Endothelial cell of umbilical vein (primary cell): ENCODE results near the gene KLHL24. TPM values are rescaled to one million over a fixed set of nuclear protein-coding genes. Genes with fewer than 3 reads are reported as not detected.

Experiments
- BruUV-seq: library from RNA; stranded (reverse); fragments of 400-500 nt; replicated peaks from 2 replicates; lab custom pipeline; 2021; lab: Mats Ljungman, UMichigan
- CTCF ChIA-PET: fragments of 300-600, 350-600 bp; sonication (Branson Sonifier 250); formaldehyde crosslinking; loops from one replicate; lab custom pipeline; 2021; ENCODE audit warnings: antibody characterized with exemption, inconsistent platforms; lab: Charles Lee
- POLR2A ChIA-PET: fragments of 300-600, 350-600 bp; sonication (Branson Sonifier 250); formaldehyde crosslinking; loops from one replicate; lab custom pipeline; 2021; ENCODE audit warnings: antibody characterized with exemption, inconsistent platforms; lab: Charles Lee
- DNase-seq: peaks from one replicate; pipeline ENCODE4 v3.0.0-alpha.2; 2011; ENCODE audit warnings: low read depth, low spot score
- FAIRE-seq: peaks from 2 replicates; lab custom pipeline; 2011; peaks lifted over from hg19 to GRCh38; lab: Jason Lieb, UNC
- H2AFZ ChIP-seq: 2 replicates; pipeline ENCODE4 v1.6.0; 2012; ENCODE audit warnings: low read depth, low read length, control low read depth, inconsistent platforms
- H3K27ac ChIP-seq: 2 replicates; pipeline ENCODE4 v1.5.1; 2011; ENCODE audit warnings: low read depth, mild to moderate bottlenecking, control low read depth, low read length, moderate library complexity; ENCODE audit not compliant: insufficient read depth
- H3K27me3 ChIP-seq, 2 experiments: 2 replicates each; pipeline versions ENCODE4 v1.6.0 to v1.6.1; 2011; ENCODE audit warnings: low read length in 2 of 2, mixed read lengths in 1 of 2; ENCODE audit not compliant: control insufficient read depth in 2 of 2, insufficient read depth in 2 of 2
- H3K36me3 ChIP-seq, 2 experiments: 2 replicates in 1 of 2; 3 replicates in 1 of 2; pipeline ENCODE4 v1.5.1; 2011; ENCODE audit warnings: low read length in 2 of 2, mild to moderate bottlenecking in 1 of 2, moderate library complexity in 1 of 2; ENCODE audit not compliant: control insufficient read depth in 2 of 2, insufficient read depth in 2 of 2; ENCODE audit errors: extremely low read depth in 1 of 2
- H3K4me1 ChIP-seq: 3 replicates; pipeline ENCODE4 v1.5.1; 2011; ENCODE audit warnings: mild to moderate bottlenecking, low read length; ENCODE audit not compliant: control insufficient read depth, insufficient read depth; ENCODE audit errors: extremely low read depth
- H3K4me2 ChIP-seq: 2 replicates; pipeline ENCODE4 v1.6.1; 2011; ENCODE audit warnings: low read length, control low read depth, mixed read lengths; ENCODE audit not compliant: insufficient read depth
- H3K4me3 ChIP-seq, 3 experiments: fragments of 200-600 bp in 1 of 3; sonication (generic), shearing (Covaris generic) in 1 of 3; replicated peaks in 1 of 3; 2 replicates each; pipeline ENCODE4 v1.5.1; 2011 to 2016; ENCODE audit warnings: control low read depth in 3 of 3, low read length in 3 of 3, mild to moderate bottlenecking in 2 of 3, inconsistent platforms in 1 of 3, low read depth in 1 of 3, moderate library complexity in 1 of 3; ENCODE audit not compliant: insufficient read depth in 1 of 3
- H3K79me2 ChIP-seq: 2 replicates; pipeline ENCODE4 v1.6.0; 2012; ENCODE audit warnings: low read length, inconsistent platforms; ENCODE audit not compliant: control insufficient read depth, insufficient read depth
- H3K9ac ChIP-seq: replicated peaks from 2 replicates; pipeline ENCODE3; 2011; ENCODE audit warnings: low read length, control low read depth; ENCODE audit not compliant: insufficient read depth; ENCODE audit errors: extremely low read depth
- H3K9me1 ChIP-seq: replicated peaks from 3 replicates; pipeline ENCODE4 v1.6.0; 2011; ENCODE audit warnings: mild to moderate bottlenecking, low read length; ENCODE audit not compliant: control insufficient read depth, insufficient read depth; ENCODE audit errors: extremely low read depth
- H3K9me3 ChIP-seq: replicated peaks from 2 replicates; pipeline ENCODE4 v1.5.1; 2012; ENCODE audit warnings: low read length, inconsistent platforms; ENCODE audit not compliant: control insufficient read depth, insufficient read depth
- H4K20me1 ChIP-seq: replicated peaks from 2 replicates; pipeline ENCODE3; 2011; ENCODE audit warnings: mild to moderate bottlenecking, low read length; ENCODE audit not compliant: control insufficient read depth, insufficient read depth; ENCODE audit errors: extremely low read depth
- CTCF ChIP-seq, 2 donors: IDR thresholded peaks; 1 replicate in 1 of 2; 2 replicates in 1 of 2; pipeline ENCODE4 v1.5.1; 2011; ENCODE audit warnings: low read length in 2 of 2, mild to moderate bottlenecking in 2 of 2, moderate library complexity in 2 of 2, control low read depth in 1 of 2, inconsistent platforms in 1 of 2, low read depth in 1 of 2; ENCODE audit not compliant: insufficient read depth in 1 of 2; ENCODE audit errors: extremely low read depth in 1 of 2
- EZH2 ChIP-seq: IDR thresholded peaks from 2 replicates; pipeline ENCODE4 v1.6.1; 2012; ENCODE audit warnings: borderline replicate concordance, low read depth, mild to moderate bottlenecking, moderate library complexity, low read length, inconsistent platforms; ENCODE audit not compliant: severe bottlenecking
- FOS ChIP-seq: IDR thresholded peaks from 2 replicates; pipeline ENCODE4 v1.6.1; 2011; ENCODE audit warnings: mild to moderate bottlenecking, low read length, moderate library complexity, borderline replicate concordance; ENCODE audit not compliant: insufficient read depth
- GATA2 ChIP-seq: IDR thresholded peaks from 2 replicates; pipeline ENCODE4 v1.7.0; 2011; ENCODE audit warnings: low read depth, mild to moderate bottlenecking, moderate library complexity, mixed read lengths, low read length; ENCODE audit not compliant: insufficient read length, insufficient read depth
- JUN ChIP-seq: IDR thresholded peaks from 2 replicates; pipeline ENCODE4 v1.6.1; 2011; ENCODE audit warnings: borderline replicate concordance, low read depth; ENCODE audit not compliant: insufficient read length, insufficient read depth
- MAX ChIP-seq: IDR thresholded peaks from 2 replicates; pipeline ENCODE4 v1.6.1; 2011; ENCODE audit not compliant: insufficient read depth, insufficient read length
- MYC ChIP-seq: IDR thresholded peaks from one replicate; pipeline ENCODE4 v1.6.1; 2011; ENCODE audit warnings: mild to moderate bottlenecking, low read depth, low read length
- POLR2A ChIP-seq: IDR thresholded peaks from 2 replicates; pipeline ENCODE4 v1.6.1; 2012; ENCODE audit warnings: low read depth, mild to moderate bottlenecking, control low read depth, low read length
- POLR2AphosphoS5 ChIP-seq: IDR thresholded peaks from 2 replicates; pipeline ENCODE4 v1.6.1; 2012; ENCODE audit warnings: low read depth, mild to moderate bottlenecking, control low read depth, low read length, moderate library complexity; ENCODE audit not compliant: insufficient read depth
- dilution Hi-C: fragments of 300-500 bp; cut with MboI; formaldehyde crosslinking; loops from one replicate; pipeline ENCODE4 v1.15.0; 2019; ENCODE audit warnings: low sequenced_read_pairs; ENCODE audit not compliant: extremely low pct_ligation_motif_present
- intact Hi-C: fragments of 100-400 bp; cut with micrococcal nuclease; formaldehyde crosslinking; loops from one replicate; pipeline ENCODE4 v1.10.0; 2022
- polyA plus RNA-seq, 4 experiments: library from polyadenylated mRNA; depleted of rRNA in 3 of 4; stranded (reverse) in 3 of 4; unstranded in 1 of 4; fragments of >200 nt; gene quantifications; 2 replicates each; pipeline versions ENCODE4 v1.2.1 to v1.2.3, GENCODE V29; 2011 to 2012; ENCODE audit warnings: missing spikeins in 1 of 4
- total RNA-seq: library from RNA; stranded (reverse); gene quantifications from 2 replicates; pipeline ENCODE4 v1.2.3, GENCODE V29; 2021

KLHL24 gene
- total and polyA plus RNA-seq, 2 donors (not counting 3 experiments of a cell fraction or from before 2014, with no cell fraction given) = 14.0 to 46.2 TPM

- DNase-seq (no peak), FAIRE-seq (no peak)
- Histone ChIP-seq H3K4me3 (no peak overlapping the region), H3K27ac (no peak overlapping the region), H3K9me3 (no peaks in the 10 kb centered on the region), H3K4me2 (no peak overlapping the region), H3K4me1 (no peaks in the 10 kb centered on the region), H3K9me1 (no peaks in the 10 kb centered on the region), H3K27me3 (peaks cover 5% of the 10 kb centered on the region in 2 experiments), H3K9ac (no peak overlapping the region), H4K20me1 (no peaks in the 10 kb centered on the region), H2AFZ (no peak overlapping the region), H3K79me2 (no peaks in the 10 kb centered on the region), H3K36me3 (no peaks in the 10 kb centered on the region)
- dilution Hi-C loops (no loop called here), intact Hi-C loops (no loop called here)
- ChIA-PET CTCF (interaction anchor here (0.6 to 1.5 kb wide), 4 partner anchors 26 to 129 kb away, joined by 3 to 4 read pairs (median 3); no protein-coding TSS in a partner anchor), POLR2A (no interaction called here)
- TF ChIP-seq EZH2 (no peak), MYC (no peak), FOS (no peak), GATA2 (no peak), POLR2AphosphoS5 (no peak), CTCF (IDR thresholded peaks at IDR 0.05; ENCODE audit: extremely low read depth in 1 of 2, insufficient read depth in 1 of 2, low read depth in 1 of 2, low read length in 2 of 2) (no peak), JUN (no peak), POLR2A (no peak), MAX (no peak)
- no TSS peak for BruUV-seq
Measured at GRCh38 chr3:183618542-183618941, 16.9 kb upstream of the KLHL24 start.
